Adrenal gland (tissue), 12 donors: ENCODE results near the gene UBAP2L. TPM values are rescaled to one million over a fixed set of nuclear protein-coding genes. Genes with fewer than 3 reads are reported as not detected.
"Not testable (repeated sequence)": the region's sequence is repeated elsewhere in the genome, so short reads cannot be mapped to it uniquely, and the experiment has no call there.

Source experiments
- DNase-seq, 7 donors: peaks; one replicate each; pipeline ENCODE4 v3.0.0-alpha.2; 2019 to 2020
- H3K27ac ChIP-seq, 5 donors: fragments of 200-600 bp; sonication (generic) in 4 of 5; 1 replicate in 3 of 5; 2 replicates in 2 of 5; pipeline versions ENCODE4 v1.5.1 to v1.8.0; 2016 to 2020; ENCODE audit warnings: mild to moderate bottlenecking in 1 of 5
- H3K27me3 ChIP-seq: fragments of 200-600 bp; 2 replicates; pipeline ENCODE4 v1.8.0; 2021
- H3K36me3 ChIP-seq, 2 donors: fragments of 200-600 bp; replicated peaks in 1 of 2; 1 replicate in 1 of 2; 2 replicates in 1 of 2; pipeline versions ENCODE4 v1.5.1 to v1.8.0; 2018 to 2022
- H3K4me1 ChIP-seq, 2 donors: fragments of 200-600 bp; replicated peaks in 1 of 2; 1 replicate in 1 of 2; 2 replicates in 1 of 2; pipeline versions ENCODE4 v1.5.1 to v1.8.0; 2018 to 2021
- H3K4me3 ChIP-seq, 4 donors: fragments of 200-600 bp; sonication (generic) in 3 of 4; one replicate each; pipeline ENCODE4 v1.5.1; 2016 to 2018
- H3K9me3 ChIP-seq, 3 donors: fragments of 200-600 bp; sonication (generic) in 1 of 3; replicated peaks in 1 of 3; 1 replicate in 2 of 3; 2 replicates in 1 of 3; pipeline versions ENCODE4 v1.5.1 to v1.8.0; 2016 to 2021
- POLR2A ChIP-seq, 2 donors: fragments of 450-650 bp; IDR thresholded peaks; one replicate each; pipeline ENCODE4 v1.6.1; 2017; ENCODE audit warnings: antibody characterized with exemption in 2 of 2, mild to moderate bottlenecking in 2 of 2, moderate library complexity in 1 of 2
- WGBS, 4 donors: extraction: QIAGEN DNeasy Blood & Tissue Kit in 2 of 4; methylation state at CpG; one replicate each; pipeline versions ENCODE4 v1.1.5 to v1.1.7; 2013 to 2017; 5-methylcytosine and 5-hydroxymethylcytosine counted together
- intact Hi-C, 2 donors: fragments of 100-400 bp; cut with DNase I; formaldehyde crosslinking; loops; one replicate each; pipeline versions ENCODE4 v1.14.1 to v1.15.0; 2022 to 2023
- polyA plus RNA-seq, 3 donors: library from polyadenylated mRNA; stranded (reverse); fragments of 200-250 nt in 2 of 3; fragments of 350-450 nt in 1 of 3; fragmentation: Illumina TruSeq in 1 of 3; extraction: RNeasy Lipid Tissue Mini Kit (QIAGEN cat#74804) in 1 of 3; gene quantifications; one replicate each; pipeline ENCODE4 v1.2.3, GENCODE V29; 2013 to 2014
- total RNA-seq, 9 donors: library from RNA; depleted of rRNA in 4 of 9; stranded (reverse); fragments of >200 nt in 4 of 9; fragments of 120-200 nt in 1 of 9; fragmentation: NEBNext Ultra II Directional in 1 of 9; extraction: Animal tissue kit (Norgen Biotek cat#: 25700) in 1 of 9; gene quantifications; one replicate each; pipeline versions ENCODE4 v1.1.0 to v1.2.4, GENCODE V29; 2013 to 2023
- TF ChIP-seq, protein P1 (sequence below), 6 experiments: fragments of 450-650 bp in 4 of 6; fragments of 200-600 bp in 2 of 6; sonication (generic) in 1 of 6; IDR thresholded peaks; 1 replicate in 5 of 6; 2 replicates in 1 of 6; pipeline versions ENCODE4 v1.5.1 to v1.8.0; 2016 to 2021; ENCODE audit warnings: antibody characterized with exemption in 6 of 6, mild to moderate bottlenecking in 2 of 6, moderate library complexity in 1 of 6
- donor health status: healthy with polysubstance abuse.
- donor health status: Bipolar disorder and iron deficiency.
- donor health status: DM: yes; HTN: yes; CAD: no.
- donor health status: DM: no; HTN: no; CAD: no.
- donor health status: DM: no; HTN: no; CAD: no.
- donor health status: DM: yes; HTN: yes; CAD: no.

UBAP2L gene
- total and polyA plus RNA-seq, 12 donors = 51.0 to 185 (median 95.0) TPM

DNA sequence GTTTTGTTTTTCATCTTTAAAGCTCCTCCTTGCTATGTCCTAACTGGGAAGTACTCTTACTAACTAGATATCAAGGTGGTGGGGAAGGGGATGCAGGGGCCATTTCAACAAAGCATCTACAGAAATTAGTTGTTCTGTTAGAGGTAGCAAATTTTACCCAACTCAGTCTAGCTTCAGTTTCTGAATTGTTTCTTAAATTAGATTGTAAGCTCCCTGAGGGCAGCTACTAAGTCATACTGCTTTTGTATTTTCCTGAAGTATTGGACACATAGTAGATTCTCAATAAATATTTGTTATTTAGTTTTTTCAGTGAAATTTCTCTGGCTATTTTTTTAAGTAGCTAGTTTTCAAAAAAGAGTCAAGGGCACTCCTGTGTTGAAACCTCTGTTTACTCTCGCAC lies 1.8 kb downstream of the UBAP2L start:
- TF ChIP-seq, protein P1, sequence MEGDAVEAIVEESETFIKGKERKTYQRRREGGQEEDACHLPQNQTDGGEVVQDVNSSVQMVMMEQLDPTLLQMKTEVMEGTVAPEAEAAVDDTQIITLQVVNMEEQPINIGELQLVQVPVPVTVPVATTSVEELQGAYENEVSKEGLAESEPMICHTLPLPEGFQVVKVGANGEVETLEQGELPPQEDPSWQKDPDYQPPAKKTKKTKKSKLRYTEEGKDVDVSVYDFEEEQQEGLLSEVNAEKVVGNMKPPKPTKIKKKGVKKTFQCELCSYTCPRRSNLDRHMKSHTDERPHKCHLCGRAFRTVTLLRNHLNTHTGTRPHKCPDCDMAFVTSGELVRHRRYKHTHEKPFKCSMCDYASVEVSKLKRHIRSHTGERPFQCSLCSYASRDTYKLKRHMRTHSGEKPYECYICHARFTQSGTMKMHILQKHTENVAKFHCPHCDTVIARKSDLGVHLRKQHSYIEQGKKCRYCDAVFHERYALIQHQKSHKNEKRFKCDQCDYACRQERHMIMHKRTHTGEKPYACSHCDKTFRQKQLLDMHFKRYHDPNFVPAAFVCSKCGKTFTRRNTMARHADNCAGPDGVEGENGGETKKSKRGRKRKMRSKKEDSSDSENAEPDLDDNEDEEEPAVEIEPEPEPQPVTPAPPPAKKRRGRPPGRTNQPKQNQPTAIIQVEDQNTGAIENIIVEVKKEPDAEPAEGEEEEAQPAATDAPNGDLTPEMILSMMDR (IDR thresholded peaks at IDR 0.05) = no peak
- TF ChIP-seq POLR2A (IDR thresholded peaks at IDR 0.05) = no peak
- Histone ChIP-seq H3K27ac (peak overlapping the region in 3 of 5 donors; percentile 90 to 100 (median 100)), H3K27me3 (no peaks in the 10 kb centered on the region), H3K4me1 (peaks cover 30 to 55% of the 10 kb centered on the region in 2 donors), H3K36me3 (peaks cover 0 to 40% of the 10 kb centered on the region in 2 donors), H3K4me3 (peak overlapping the region in 1 of 4 donors; percentile 93), H3K9me3 (no peaks in the 10 kb centered on the region)
- 39 to 51% (median 46%) methylated on average over 1 of the region's 1 CpG for WGBS, 4 donors
- peak in 1 of 7 donors; percentile 36 for DNase-seq
- intact Hi-C loops = no loop called here

GRCh38 chr1:154222918-154223317 lies 2.2 kb downstream of the UBAP2L start:
- TF ChIP-seq, protein P1 (IDR thresholded peaks at IDR 0.05) = no peak
- TF ChIP-seq POLR2A (IDR thresholded peaks at IDR 0.05) = no peak
- Histone ChIP-seq H3K4me1 (peaks cover 30 to 51% of the 10 kb centered on the region in 2 donors), H3K36me3 (peaks cover 0 to 41% of the 10 kb centered on the region in 2 donors), H3K9me3 (no peaks in the 10 kb centered on the region), H3K27ac (peak overlapping the region in 2 of 5 donors; percentile 90 to 100), H3K27me3 (no peaks in the 10 kb centered on the region), H3K4me3 (peak overlapping the region in 1 of 4 donors; percentile 93)
- 70 to 79% (median 71%) methylated on average over 1 of the region's 1 CpG for WGBS, 4 donors
- no peak for DNase-seq
- intact Hi-C loops = no loop called here

DNA sequence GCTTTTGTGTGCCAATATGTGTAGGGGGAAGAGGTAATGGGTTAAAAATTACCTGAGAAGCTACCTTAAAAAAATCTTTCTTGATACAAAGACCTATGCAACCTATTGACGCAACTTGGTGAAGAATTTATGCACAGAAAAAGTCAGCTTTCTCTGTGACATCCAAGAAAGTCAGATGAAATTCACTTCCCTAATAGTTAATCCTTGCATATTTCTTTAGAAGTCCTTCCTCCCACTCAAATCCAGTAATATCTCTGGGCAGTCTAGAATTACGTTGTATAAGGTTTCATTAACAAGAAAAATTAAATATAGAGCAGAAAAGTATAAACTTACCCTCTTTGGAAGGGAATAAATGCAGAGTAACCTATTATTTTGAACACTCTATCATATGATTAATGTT lies 2.9 kb downstream of the UBAP2L start:
- DNase-seq = no peak
- Histone ChIP-seq H3K36me3 (peaks cover 0 to 41% of the 10 kb centered on the region in 2 donors), H3K4me1 (peaks cover 30 to 44% of the 10 kb centered on the region in 2 donors), H3K4me3 (no peak overlapping the region), H3K27me3 (no peaks in the 10 kb centered on the region), H3K27ac (peak overlapping the region in 1 of 5 donors; percentile 100), H3K9me3 (no peaks in the 10 kb centered on the region)
- intact Hi-C loops = no loop called here
- no peak for TF ChIP-seq POLR2A (IDR thresholded peaks at IDR 0.05)
- TF ChIP-seq, protein P1 (IDR thresholded peaks at IDR 0.05) = no peak
- WGBS, 4 donors = 47 to 57% (median 48%) methylated on average over 2 of the region's 2 CpGs

DNA sequence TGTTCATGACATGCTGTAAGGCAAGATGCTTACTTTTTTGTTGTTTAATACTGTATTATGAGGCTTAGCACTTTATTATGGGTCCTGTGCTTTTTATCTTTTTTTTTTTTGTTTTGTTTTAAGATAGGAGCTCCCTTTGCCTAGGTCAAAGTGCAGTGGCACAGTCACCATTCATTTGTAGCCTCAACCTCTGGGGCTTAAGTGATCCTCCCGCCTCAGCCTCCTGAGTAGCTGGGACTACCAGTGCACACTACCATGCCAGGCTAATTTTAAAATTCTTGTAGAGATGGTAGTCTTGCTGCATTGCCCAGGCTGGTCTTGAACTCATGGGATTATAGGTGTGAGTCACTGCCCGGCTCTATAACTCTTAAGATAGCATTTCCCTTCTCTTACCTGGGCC lies 4.6 kb downstream of the UBAP2L start:
- peak in 1 of 7 donors; percentile 10 for DNase-seq
- H3K4me3 ChIP-seq = no peak overlapping the region
- TF ChIP-seq POLR2A (IDR thresholded peaks at IDR 0.05) = no peak
- TF ChIP-seq, protein P1 (IDR thresholded peaks at IDR 0.05) = no peak
- peaks cover 0 to 55% of the 10 kb centered on the region in 2 donors for H3K36me3 ChIP-seq
- intact Hi-C loops = no loop called here
- H3K9me3 ChIP-seq = no peaks in the 10 kb centered on the region
- WGBS, 4 donors = 94 to 98% (median 97%) methylated on average over 2 of the region's 2 CpGs
- peaks cover 24 to 35% of the 10 kb centered on the region in 2 donors for H3K4me1 ChIP-seq
- no peaks in the 10 kb centered on the region for H3K27me3 ChIP-seq
- no peak overlapping the region for H3K27ac ChIP-seq

DNA sequence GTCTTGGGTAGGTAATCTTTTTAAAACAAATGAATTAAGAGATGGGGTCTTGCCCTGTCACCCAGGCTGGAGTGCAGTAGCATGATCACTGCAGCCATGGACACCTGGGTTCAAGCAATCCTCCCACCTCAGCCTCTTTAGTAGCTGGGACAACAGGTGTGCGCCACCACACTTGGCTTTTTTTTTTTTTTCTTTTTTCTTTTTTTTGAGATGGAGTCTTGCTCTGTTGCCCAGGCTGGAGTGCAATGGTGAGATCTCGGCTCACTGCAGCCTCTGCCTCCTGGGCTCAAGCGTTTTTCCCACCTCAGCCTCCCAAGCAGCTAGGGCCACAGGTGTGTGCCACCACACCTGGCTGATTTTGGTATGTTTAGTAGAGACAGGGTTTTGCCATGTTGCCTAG lies 10.4 kb downstream of the UBAP2L start:
- H3K4me3 ChIP-seq, DNase-seq, H3K27ac ChIP-seq, H3K9me3 ChIP-seq, H3K4me1 ChIP-seq, intact Hi-C loops, H3K27me3 ChIP-seq: not testable (repeated sequence)
- H3K36me3 ChIP-seq = peaks cover 0 to 98% of the 10 kb centered on the region in 2 donors
- 91 to 100% (median 97%) methylated on average over 3 of the region's 3 CpGs for WGBS, 4 donors

DNA sequence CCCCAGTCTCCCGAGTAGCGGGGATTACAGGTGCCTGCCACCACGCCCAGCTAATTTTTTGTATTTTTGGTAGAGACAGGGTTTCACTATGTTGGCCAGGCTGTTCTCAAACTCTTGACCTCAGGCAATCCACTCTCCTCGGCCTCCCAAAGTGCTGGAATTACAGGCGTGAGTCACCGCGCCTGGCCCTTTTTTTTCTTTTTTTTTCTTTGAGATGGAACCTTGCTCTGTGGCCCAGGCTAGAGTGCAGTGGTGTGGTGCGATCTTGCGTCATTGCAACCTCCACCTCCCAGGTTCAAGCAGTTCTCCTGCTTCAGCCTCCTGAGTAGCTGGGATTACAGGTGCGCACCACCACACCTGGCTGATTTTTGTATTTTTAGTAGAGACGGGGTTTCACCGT lies 12.4 kb downstream of the UBAP2L start:
- H3K27me3 ChIP-seq, intact Hi-C loops, H3K9me3 ChIP-seq, H3K27ac ChIP-seq, H3K4me3 ChIP-seq, DNase-seq, H3K4me1 ChIP-seq: not testable (repeated sequence)
- peaks cover 0 to 98% of the 10 kb centered on the region in 2 donors for H3K36me3 ChIP-seq
- 92 to 95% (median 94%) methylated on average over 12 of the region's 12 CpGs for WGBS, 4 donors
